NT2/D1 (cell line): ENCODE measurements around the gene MADCAM1.

Experiments
- SUZ12 ChIP-seq: IDR thresholded peaks from 2 replicates; pipeline ENCODE4 v1.6.1; 2011; ENCODE audit not compliant: insufficient read length, insufficient read depth; ENCODE audit errors: extremely low read depth
- YY1 ChIP-seq: IDR thresholded peaks from 2 replicates; pipeline ENCODE4 v1.6.1; 2011; ENCODE audit not compliant: insufficient read length, insufficient read depth
- ZNF274 ChIP-seq: IDR thresholded peaks from 2 replicates; pipeline ENCODE4 v1.6.1; 2011; ENCODE audit warnings: mild to moderate bottlenecking, low read depth, low read length

DNA sequence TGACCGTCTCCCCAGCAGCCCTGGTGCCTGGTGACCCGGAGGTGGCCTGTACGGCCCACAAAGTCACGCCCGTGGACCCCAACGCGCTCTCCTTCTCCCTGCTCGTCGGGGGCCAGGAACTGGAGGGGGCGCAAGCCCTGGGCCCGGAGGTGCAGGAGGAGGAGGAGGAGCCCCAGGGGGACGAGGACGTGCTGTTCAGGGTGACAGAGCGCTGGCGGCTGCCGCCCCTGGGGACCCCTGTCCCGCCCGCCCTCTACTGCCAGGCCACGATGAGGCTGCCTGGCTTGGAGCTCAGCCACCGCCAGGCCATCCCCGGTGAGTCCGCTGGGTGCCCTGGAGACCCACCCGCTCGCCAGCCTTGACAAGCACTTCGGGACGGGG lies 2.2 kb downstream of the MADCAM1 start:
- TF ChIP-seq YY1 (no peak), SUZ12 (peak; percentile 14), ZNF274 (no peak)
